GM19395 (cell line): Measurements from ENCODE around the gene CDS2.
"Not testable (repeated sequence)": the region's sequence is repeated elsewhere in the genome, so short reads cannot be mapped to it uniquely, and the experiment has no call there.

ENCODE experiments used
- ATAC-seq: cut with Tn5 transposase; IDR thresholded peaks from one replicate; pipeline ENCODE4 v1.9.1; 2021; ENCODE audit warnings: mild to moderate bottlenecking, moderate library complexity; ENCODE audit not compliant: unreplicated experiment

CDS2 gene

GRCh38 chr20:5126512-5127203, at the start of gene CDS2:
Gene CDS2 (plus strand): TSS chr20:5127008. CDS start chr20:5127093, 85 bp downstream.
- peak; percentile 91 for ATAC-seq

- ATAC-seq: peak; percentile 2
Measured at GRCh38 chr20:5077761-5078387, 48.9 kb upstream of the CDS2 start.

GRCh38 chr20:5078399-5078958, 48.3 kb upstream of the CDS2 start:
- ATAC-seq: peak; percentile 96

- peak; percentile 36 for ATAC-seq
Measured at GRCh38 chr20:5080384-5080877, 46.4 kb upstream of the CDS2 start.

- ATAC-seq: no peak
Measured at GRCh38 chr20:5085380-5085779, 41.4 kb upstream of the CDS2 start.

GRCh38 chr20:5088688-5089087, 38.1 kb upstream of the CDS2 start:
- no peak for ATAC-seq

GRCh38 chr20:5090191-5090590, 36.6 kb upstream of the CDS2 start:
- peak; percentile 81 for ATAC-seq

- ATAC-seq: no peak
Measured at GRCh38 chr20:5091902-5092301, 34.9 kb upstream of the CDS2 start.

- ATAC-seq: no peak
Measured at GRCh38 chr20:5092765-5093339, 34.0 kb upstream of the CDS2 start.

- no peak for ATAC-seq
Measured at GRCh38 chr20:5095454-5095853, 31.4 kb upstream of the CDS2 start.

- no peak for ATAC-seq
Measured at GRCh38 chr20:5095931-5096330, 30.9 kb upstream of the CDS2 start.

- no peak for ATAC-seq
Measured at GRCh38 chr20:5096463-5096862, 30.3 kb upstream of the CDS2 start.

- ATAC-seq: not testable (repeated sequence)
Measured at GRCh38 chr20:5099009-5099408, 27.8 kb upstream of the CDS2 start.

GRCh38 chr20:5099909-5100308, 26.9 kb upstream of the CDS2 start:
- ATAC-seq: not testable (repeated sequence)

- no peak for ATAC-seq
Measured at GRCh38 chr20:5100684-5101347, 26.0 kb upstream of the CDS2 start.

GRCh38 chr20:5104479-5104878, 22.3 kb upstream of the CDS2 start:
- ATAC-seq: no peak

GRCh38 chr20:5109276-5109675, 17.5 kb upstream of the CDS2 start:
- ATAC-seq: no peak

GRCh38 chr20:5113615-5113986, 13.2 kb upstream of the CDS2 start:
- ATAC-seq: no peak

GRCh38 chr20:5114403-5114802, 12.4 kb upstream of the CDS2 start:
- no peak for ATAC-seq

GRCh38 chr20:5116875-5117274, 9.9 kb upstream of the CDS2 start:
- no peak for ATAC-seq
